Tibial nerve (tissue), 4 donors: Measurements from ENCODE around the gene ZNF610. TPM values are rescaled to one million over a fixed set of nuclear protein-coding genes. Genes with fewer than 3 reads are reported as not detected.
"Not testable (repeated sequence)": the region's sequence is repeated elsewhere in the genome, so short reads cannot be mapped to it uniquely, and the experiment has no call there.

Source experiments
- DNase-seq, 2 donors: peaks; one replicate each; pipeline ENCODE4 v3.0.0-alpha.2; 2019; ENCODE audit warnings: low spot score in 2 of 2
- H3K27ac ChIP-seq, 4 donors: fragments of 200-600 bp; sonication (generic) in 3 of 4; one replicate each; pipeline ENCODE4 v1.5.1; 2017 to 2019; ENCODE audit warnings: mild to moderate bottlenecking in 1 of 4
- H3K27me3 ChIP-seq, 2 donors: fragments of 200-600 bp; sonication (generic) in 1 of 2; one replicate each; pipeline versions ENCODE4 v1.5.1 to v1.6.0; 2017 to 2019
- H3K36me3 ChIP-seq, 3 donors: fragments of 200-600 bp; sonication (generic); one replicate each; pipeline ENCODE4 v1.5.1; 2018 to 2019
- H3K4me1 ChIP-seq, 4 donors: fragments of 200-600 bp; sonication (generic) in 3 of 4; one replicate each; pipeline ENCODE4 v1.5.1; 2017 to 2019
- H3K4me3 ChIP-seq, 4 donors: fragments of 200-600 bp; sonication (generic) in 3 of 4; one replicate each; pipeline ENCODE4 v1.5.1; 2017 to 2019; ENCODE audit warnings: mild to moderate bottlenecking in 1 of 4, moderate library complexity in 1 of 4
- H3K9me3 ChIP-seq, 4 donors: fragments of 200-600 bp; sonication (generic) in 3 of 4; one replicate each; pipeline ENCODE4 v1.5.1; 2017 to 2019
- EP300 ChIP-seq, 2 donors: sonication (generic); formaldehyde crosslinking; IDR thresholded peaks; one replicate each; pipeline ENCODE4 v1.6.1; 2017; ENCODE audit warnings: antibody characterized with exemption in 2 of 2, mild to moderate bottlenecking in 1 of 2
- POLR2A ChIP-seq, 2 donors: fragments of 450-650 bp; IDR thresholded peaks; one replicate each; pipeline ENCODE4 v1.6.1; 2017; ENCODE audit warnings: antibody characterized with exemption in 2 of 2, mild to moderate bottlenecking in 2 of 2, moderate library complexity in 2 of 2
- WGBS, 2 donors: methylation state at CpG; one replicate each; pipeline ENCODE4 v1.1.5; 2018; 5-methylcytosine and 5-hydroxymethylcytosine counted together
- total RNA-seq, 4 donors: library from RNA; depleted of rRNA; stranded (reverse); fragments of >200 nt; gene quantifications; one replicate each; pipeline ENCODE4 v1.1.0, GENCODE V29; 2016
- TF ChIP-seq, protein P1 (sequence below), 5 experiments: fragments of 200-600 bp in 3 of 5; fragments of 450-650 bp in 2 of 5; sonication (generic) in 3 of 5; IDR thresholded peaks; one replicate each; pipeline ENCODE4 v1.5.1; 2016 to 2019; ENCODE audit warnings: antibody characterized with exemption in 5 of 5, mild to moderate bottlenecking in 3 of 5, moderate library complexity in 2 of 5

The ZNF610 gene
- total RNA-seq, 4 donors from 2014 or later = 2.7 to 7.2 (median 3.3) TPM

DNA sequence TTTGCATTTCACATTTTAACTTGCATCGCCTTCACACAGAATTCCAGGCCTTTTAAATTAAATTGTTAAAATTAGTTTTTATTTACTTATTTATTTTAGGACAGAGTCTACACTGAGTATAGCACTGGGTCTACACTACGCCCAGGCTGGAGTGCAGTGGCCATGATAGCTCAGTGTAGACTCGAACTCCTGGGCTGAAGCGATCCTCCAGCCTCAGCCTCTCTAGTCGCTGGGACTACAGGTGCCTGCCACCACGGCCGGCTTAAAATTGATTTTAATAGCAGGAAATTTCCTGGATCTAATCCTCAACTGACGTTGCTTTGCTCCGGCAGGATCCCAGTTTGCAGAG, 301 bp upstream of the ZNF610 start:
- peak overlapping the region; percentile 21 to 91 (median 84) for H3K27ac ChIP-seq
- DNase-seq = no peak
- peak overlapping the region; percentile 55 to 88 (median 74) for H3K4me3 ChIP-seq
- no peaks in the 10 kb centered on the region for H3K27me3 ChIP-seq
- WGBS, 2 donors = 49 to 54% methylated on average over 9 of the region's 9 CpGs
- TF ChIP-seq, protein P1, sequence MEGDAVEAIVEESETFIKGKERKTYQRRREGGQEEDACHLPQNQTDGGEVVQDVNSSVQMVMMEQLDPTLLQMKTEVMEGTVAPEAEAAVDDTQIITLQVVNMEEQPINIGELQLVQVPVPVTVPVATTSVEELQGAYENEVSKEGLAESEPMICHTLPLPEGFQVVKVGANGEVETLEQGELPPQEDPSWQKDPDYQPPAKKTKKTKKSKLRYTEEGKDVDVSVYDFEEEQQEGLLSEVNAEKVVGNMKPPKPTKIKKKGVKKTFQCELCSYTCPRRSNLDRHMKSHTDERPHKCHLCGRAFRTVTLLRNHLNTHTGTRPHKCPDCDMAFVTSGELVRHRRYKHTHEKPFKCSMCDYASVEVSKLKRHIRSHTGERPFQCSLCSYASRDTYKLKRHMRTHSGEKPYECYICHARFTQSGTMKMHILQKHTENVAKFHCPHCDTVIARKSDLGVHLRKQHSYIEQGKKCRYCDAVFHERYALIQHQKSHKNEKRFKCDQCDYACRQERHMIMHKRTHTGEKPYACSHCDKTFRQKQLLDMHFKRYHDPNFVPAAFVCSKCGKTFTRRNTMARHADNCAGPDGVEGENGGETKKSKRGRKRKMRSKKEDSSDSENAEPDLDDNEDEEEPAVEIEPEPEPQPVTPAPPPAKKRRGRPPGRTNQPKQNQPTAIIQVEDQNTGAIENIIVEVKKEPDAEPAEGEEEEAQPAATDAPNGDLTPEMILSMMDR (IDR thresholded peaks at IDR 0.05) = no peak
- no peak for TF ChIP-seq EP300 (IDR thresholded peaks at IDR 0.05)
- no peak for TF ChIP-seq POLR2A (IDR thresholded peaks at IDR 0.05)
- peaks cover 0 to 11% (median 9%) of the 10 kb centered on the region in 4 donors for H3K4me1 ChIP-seq
- H3K36me3 ChIP-seq = peaks cover 0 to 37% (median 0%) of the 10 kb centered on the region in 3 donors
- peaks cover 0 to 41% (median 12%) of the 10 kb centered on the region in 4 donors for H3K9me3 ChIP-seq

DNA sequence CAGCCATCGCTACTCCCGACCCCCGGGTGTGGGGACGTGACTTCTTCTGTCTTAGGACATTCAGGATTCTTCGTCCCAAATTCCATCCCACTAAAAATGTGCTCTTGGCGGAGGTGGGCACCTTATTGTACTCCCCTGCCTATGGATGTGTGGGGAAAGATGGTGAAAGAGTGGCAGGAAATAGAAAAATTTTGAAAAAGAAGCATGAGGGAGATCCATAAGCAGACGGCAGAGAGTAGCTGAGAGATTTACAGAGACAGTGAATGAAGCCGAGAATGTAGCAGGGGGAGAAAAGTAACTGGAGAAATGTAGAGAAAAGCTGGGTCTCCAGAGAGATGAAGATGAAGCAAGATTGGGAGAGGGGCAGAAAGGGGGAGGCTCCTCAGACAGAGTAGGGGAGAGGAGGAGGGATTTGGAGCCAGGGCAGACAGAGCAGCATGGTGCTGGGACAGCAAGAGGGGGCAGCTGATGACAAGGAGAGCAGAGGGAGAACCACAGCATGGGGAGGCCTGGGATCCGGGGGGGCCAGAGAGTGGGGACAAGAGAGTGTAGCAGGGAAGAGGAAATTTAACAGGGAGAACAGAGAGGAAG, 843 bp downstream of the ZNF610 start:
- Histone ChIP-seq H3K27ac (peak overlapping the region; percentile 21 to 91 (median 84)), H3K36me3 (peaks cover 0 to 40% (median 0%) of the 10 kb centered on the region in 3 donors), H3K4me3 (peak overlapping the region; percentile 55 to 88 (median 74)), H3K9me3 (peaks cover 0 to 29% (median 3%) of the 10 kb centered on the region in 4 donors), H3K4me1 (peaks cover 0 to 11% (median 9%) of the 10 kb centered on the region in 4 donors), H3K27me3 (no peaks in the 10 kb centered on the region)
- WGBS, 2 donors = 1 to 3% methylated on average over 9 of the region's 9 CpGs
- no peak for DNase-seq
- TF ChIP-seq EP300 (IDR thresholded peaks at IDR 0.05) = no peak

DNA sequence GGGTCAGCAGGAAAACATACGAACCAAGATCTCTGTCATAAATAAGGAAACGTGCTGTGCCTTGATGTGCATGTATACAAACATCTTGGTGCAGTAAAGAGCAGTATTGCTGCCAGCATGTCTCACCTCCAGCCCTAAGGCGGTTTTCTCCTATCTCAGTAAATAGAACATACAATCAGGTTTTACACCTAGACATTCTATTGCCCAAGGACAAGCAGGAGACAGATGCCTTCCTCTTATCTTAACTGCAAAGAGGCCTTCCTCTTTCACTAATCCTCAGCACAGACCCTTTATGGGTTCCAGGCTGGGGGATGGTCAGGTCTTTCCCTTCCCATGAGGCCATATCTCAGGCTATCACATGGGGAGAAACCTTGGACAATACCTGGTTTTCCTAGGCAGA, 3.0 kb downstream of the ZNF610 start:
- not testable (repeated sequence) for H3K4me3 ChIP-seq, H3K9me3 ChIP-seq, DNase-seq, H3K27ac ChIP-seq, H3K27me3 ChIP-seq
- 74 to 82% methylated on average over 3 of the region's 3 CpGs for WGBS, 2 donors
- Histone ChIP-seq H3K4me1 (peaks cover 0 to 11% (median 9%) of the 10 kb centered on the region in 4 donors), H3K36me3 (peaks cover 0 to 36% (median 0%) of the 10 kb centered on the region in 3 donors)

DNA sequence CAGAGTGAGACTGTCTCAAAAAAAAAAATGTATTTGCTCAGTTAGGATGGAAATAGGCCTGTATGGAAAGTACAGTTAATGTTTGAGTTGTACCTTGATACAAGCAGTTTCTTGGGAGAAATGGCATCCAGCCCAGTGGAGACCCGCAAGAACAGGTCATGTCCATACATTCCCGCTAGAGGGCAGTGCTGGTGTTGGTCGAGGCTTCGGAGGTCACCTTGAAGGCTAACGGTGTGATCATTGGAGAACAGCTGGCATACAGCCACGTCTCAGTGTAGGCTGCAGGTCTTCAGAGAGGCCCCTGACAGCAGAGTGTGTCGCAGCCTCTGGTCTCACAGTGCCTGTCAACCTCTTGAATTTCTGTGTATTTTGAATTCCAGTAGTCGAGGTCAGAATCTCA, 7.5 kb downstream of the ZNF610 start:
- no peak overlapping the region for H3K27ac ChIP-seq
- 24 to 25% methylated on average over 8 of the region's 8 CpGs for WGBS, 2 donors
- peak in 1 of 2 donors; percentile 21 for DNase-seq
- no peaks in the 10 kb centered on the region for H3K4me1 ChIP-seq
- no peak overlapping the region for H3K4me3 ChIP-seq
- peaks cover 0 to 70% (median 0%) of the 10 kb centered on the region in 3 donors for H3K36me3 ChIP-seq
- H3K9me3 ChIP-seq = peaks cover 0 to 8% (median 0%) of the 10 kb centered on the region in 4 donors
- H3K27me3 ChIP-seq = no peaks in the 10 kb centered on the region
- TF ChIP-seq EP300 (IDR thresholded peaks at IDR 0.05) (no peak), POLR2A (IDR thresholded peaks at IDR 0.05) (no peak)
- TF ChIP-seq, protein P1 (IDR thresholded peaks at IDR 0.05) = peak; percentile 28 to 50 (median 35)

DNA sequence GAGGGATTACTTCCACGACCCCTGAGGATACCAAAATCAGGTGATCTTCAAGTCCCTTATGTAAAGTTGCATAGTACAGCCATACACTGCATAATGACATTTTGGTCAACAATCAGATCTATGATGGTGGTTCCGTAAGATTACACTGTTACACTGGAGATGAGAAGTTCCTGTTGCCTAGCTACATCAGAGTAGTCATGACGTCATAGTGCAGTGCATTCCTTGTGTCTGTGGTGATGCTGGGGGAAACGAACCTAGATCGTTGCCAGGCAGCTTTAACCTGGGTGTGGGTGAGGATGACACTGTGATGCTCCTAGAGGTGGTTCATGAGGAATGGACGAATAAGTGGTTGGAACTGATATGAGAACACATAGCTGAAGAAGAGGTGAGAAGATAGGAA, 9.1 kb downstream of the ZNF610 start:
- WGBS, 2 donors = 88 to 90% methylated on average over 6 of the region's 6 CpGs

DNA sequence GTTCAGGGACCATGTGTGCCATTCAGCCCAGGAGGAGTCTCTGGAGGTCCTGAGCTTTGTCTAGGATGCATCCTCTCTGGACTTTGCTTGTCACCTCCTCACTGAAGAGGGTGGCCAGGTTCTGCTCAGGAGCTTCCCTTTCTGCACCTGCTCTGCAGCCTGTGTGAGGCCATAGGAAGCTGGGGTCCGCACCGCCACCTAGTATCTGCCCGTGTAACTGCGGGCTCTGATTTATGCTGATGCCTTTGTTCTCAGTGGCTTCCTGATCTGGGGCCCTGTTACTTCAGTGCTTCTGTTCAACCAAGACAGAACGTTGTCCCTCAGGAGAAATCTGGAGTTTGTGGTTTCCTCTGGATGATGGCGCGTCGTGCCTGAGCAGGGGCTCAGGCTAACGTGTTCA, 15.5 kb downstream of the ZNF610 start:
- peaks cover 0 to 30% (median 0%) of the 10 kb centered on the region in 4 donors for H3K9me3 ChIP-seq
- H3K27me3 ChIP-seq = no peaks in the 10 kb centered on the region
- 68 to 69% methylated on average over 9 of the region's 9 CpGs for WGBS, 2 donors
- H3K36me3 ChIP-seq = peaks cover 0 to 100% (median 12%) of the 10 kb centered on the region in 3 donors
- H3K4me3 ChIP-seq = no peak overlapping the region
- no peak for DNase-seq
- TF ChIP-seq, protein P1 (IDR thresholded peaks at IDR 0.05) = no peak
- no peak for TF ChIP-seq EP300 (IDR thresholded peaks at IDR 0.05)
- no peak overlapping the region for H3K27ac ChIP-seq
- no peaks in the 10 kb centered on the region for H3K4me1 ChIP-seq

More for the DNA sequence above, 9.1 kb downstream of the ZNF610 start:
- Histone ChIP-seq H3K27ac (no peak overlapping the region), H3K36me3 (peaks cover 0 to 71% (median 0%) of the 10 kb centered on the region in 3 donors), H3K4me3 (no peak overlapping the region), H3K27me3 (no peaks in the 10 kb centered on the region), H3K4me1 (no peaks in the 10 kb centered on the region), H3K9me3 (peaks cover 0 to 8% (median 0%) of the 10 kb centered on the region in 4 donors)
- TF ChIP-seq EP300 (IDR thresholded peaks at IDR 0.05) (no peak), POLR2A (IDR thresholded peaks at IDR 0.05) (no peak)
- TF ChIP-seq, protein P1 (IDR thresholded peaks at IDR 0.05) = no peak
- no peak for DNase-seq
